GM13977 (cell line): ENCODE data around the gene ARL11.
"Not testable (repeated sequence)": the region's sequence is repeated elsewhere in the genome, so short reads cannot be mapped to it uniquely, and the experiment has no call there.

Experiments
- DNase-seq: peaks from one replicate; pipeline ENCODE4 v3.0.0; 2012; ENCODE audit warnings: low spot score
- in situ Hi-C: fragments of 300-500 bp; cut with MboI; formaldehyde crosslinking; loops from one replicate; pipeline ENCODE4 v1.12.0; 2022; ENCODE audit warnings: low sequenced_read_pairs, low pct_unique_long_range_greater_than_20kb, mixed read lengths, inconsistent platforms; ENCODE audit not compliant: unreplicated experiment
- TF ChIP-seq, protein P1 (sequence below): IDR thresholded peaks from 2 replicates; pipeline ENCODE4 v1.5.1; 2012; ENCODE audit warnings: mild to moderate bottlenecking, control low read depth; ENCODE audit not compliant: insufficient read depth; ENCODE audit errors: extremely low read depth, missing control alignments

Gene ARL11

DNA sequence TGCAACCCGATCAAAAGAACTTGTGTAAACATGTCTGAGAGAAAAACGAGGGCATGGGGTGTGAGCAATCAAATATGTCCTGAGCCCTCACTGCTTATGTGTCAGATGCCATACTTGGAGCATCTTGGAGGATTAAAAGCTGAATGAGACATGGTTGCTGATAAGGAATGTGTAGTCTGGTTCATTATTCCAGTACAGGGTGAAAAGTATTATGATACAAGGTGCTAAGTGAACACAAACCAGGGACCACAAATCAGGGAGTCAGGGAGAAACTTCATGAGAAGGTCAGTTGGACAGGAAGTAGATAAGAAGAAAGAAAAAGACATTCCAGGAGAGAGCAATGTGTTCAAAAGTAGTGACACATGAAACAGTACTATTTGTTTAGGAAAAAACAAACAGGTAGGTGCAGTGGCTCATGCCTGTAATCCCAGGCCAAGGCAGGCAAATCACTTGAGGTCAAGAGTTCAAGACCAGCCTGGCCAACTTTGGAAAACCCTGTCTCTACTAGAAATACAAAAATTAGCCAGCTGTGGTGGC lies 40.9 kb upstream of the ARL11 start:
- in situ Hi-C loops, result no loop called here
- no peak for DNase-seq
- TF ChIP-seq, protein P1, sequence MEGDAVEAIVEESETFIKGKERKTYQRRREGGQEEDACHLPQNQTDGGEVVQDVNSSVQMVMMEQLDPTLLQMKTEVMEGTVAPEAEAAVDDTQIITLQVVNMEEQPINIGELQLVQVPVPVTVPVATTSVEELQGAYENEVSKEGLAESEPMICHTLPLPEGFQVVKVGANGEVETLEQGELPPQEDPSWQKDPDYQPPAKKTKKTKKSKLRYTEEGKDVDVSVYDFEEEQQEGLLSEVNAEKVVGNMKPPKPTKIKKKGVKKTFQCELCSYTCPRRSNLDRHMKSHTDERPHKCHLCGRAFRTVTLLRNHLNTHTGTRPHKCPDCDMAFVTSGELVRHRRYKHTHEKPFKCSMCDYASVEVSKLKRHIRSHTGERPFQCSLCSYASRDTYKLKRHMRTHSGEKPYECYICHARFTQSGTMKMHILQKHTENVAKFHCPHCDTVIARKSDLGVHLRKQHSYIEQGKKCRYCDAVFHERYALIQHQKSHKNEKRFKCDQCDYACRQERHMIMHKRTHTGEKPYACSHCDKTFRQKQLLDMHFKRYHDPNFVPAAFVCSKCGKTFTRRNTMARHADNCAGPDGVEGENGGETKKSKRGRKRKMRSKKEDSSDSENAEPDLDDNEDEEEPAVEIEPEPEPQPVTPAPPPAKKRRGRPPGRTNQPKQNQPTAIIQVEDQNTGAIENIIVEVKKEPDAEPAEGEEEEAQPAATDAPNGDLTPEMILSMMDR, result no peak

- DNase-seq, in situ Hi-C loops: not testable (repeated sequence)
These were observed 37.6 kb upstream of the ARL11 start for GRCh38 chr13:49590714-49591113.

DNA sequence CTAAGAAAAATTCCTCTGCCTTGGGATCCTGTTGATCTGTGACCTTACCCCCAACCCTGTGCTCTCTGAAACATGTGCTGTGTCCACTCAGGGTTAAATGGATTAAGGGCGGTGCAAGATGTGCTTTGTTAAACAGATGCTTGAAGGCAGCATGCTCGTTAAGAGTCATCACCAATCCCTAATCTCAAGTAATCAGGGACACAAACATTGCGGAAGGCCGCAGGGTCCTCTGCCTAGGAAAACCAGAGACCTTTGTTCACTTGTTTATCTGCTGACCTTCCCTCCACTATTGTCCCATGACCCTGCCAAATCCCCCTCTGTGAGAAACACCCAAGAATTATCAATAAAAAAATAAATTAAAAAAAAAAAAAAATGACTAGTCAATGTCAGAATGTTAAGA lies 34.4 kb upstream of the ARL11 start:
- in situ Hi-C loops, DNase-seq: not testable (repeated sequence)

DNA sequence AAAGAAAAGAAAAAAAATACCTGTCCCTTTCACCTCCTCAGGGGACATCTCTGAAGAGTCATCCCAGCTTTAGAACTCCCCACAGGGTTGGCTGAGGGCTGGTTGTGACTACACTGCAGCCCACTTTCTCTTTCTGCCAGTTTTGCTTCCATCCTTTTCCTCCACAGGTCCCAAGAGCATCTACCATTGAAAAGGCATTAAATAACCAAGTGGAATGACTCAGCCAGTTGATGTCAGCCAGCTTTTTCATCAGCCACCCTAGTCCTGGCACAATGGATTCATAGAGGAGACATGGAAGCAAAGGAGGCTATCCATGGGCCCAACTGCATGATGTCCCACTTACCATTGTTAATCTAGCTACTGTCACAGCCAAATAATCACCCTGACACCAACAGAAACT lies 33.7 kb upstream of the ARL11 start:
- no peak for DNase-seq
- TF ChIP-seq, protein P1, result no peak
- in situ Hi-C loops, result no loop called here

- in situ Hi-C loops, result no loop called here
- TF ChIP-seq, protein P1, result no peak
- no peak for DNase-seq
These were observed 32.1 kb upstream of the ARL11 start for GRCh38 chr13:49596221-49596620.

- no peak for DNase-seq
- TF ChIP-seq, protein P1, result no peak
- in situ Hi-C loops, result no loop called here
These were observed 31.2 kb upstream of the ARL11 start for GRCh38 chr13:49597043-49597641.

GRCh38 chr13:49602005-49602404 lies 26.3 kb upstream of the ARL11 start:
- TF ChIP-seq, protein P1, result no peak
- in situ Hi-C loops, result no loop called here
- no peak for DNase-seq

GRCh38 chr13:49602615-49603014 lies 25.7 kb upstream of the ARL11 start:
- DNase-seq, in situ Hi-C loops: not testable (repeated sequence)
